Thymus (tissue), 11 donors: ENCODE data around the gene MXRA7. TPM values are rescaled to one million over a fixed set of nuclear protein-coding genes. Genes with fewer than 3 reads are reported as not detected.
"Not testable (repeated sequence)": the region's sequence is repeated elsewhere in the genome, so short reads cannot be mapped to it uniquely, and the experiment has no call there.

Experiments used
- DNase-seq, 9 donors: peaks; one replicate each; pipeline ENCODE4 v3.0.0-alpha.2; 2013; ENCODE audit warnings: low spot score in 9 of 9, low read depth in 6 of 9, missing footprints in 1 of 9
- H3K27ac ChIP-seq, 2 donors: one replicate each; pipeline ENCODE4 v1.5.1; 2013; ENCODE audit warnings: control low read depth in 1 of 2, low read depth in 1 of 2, low read length in 1 of 2, mild to moderate bottlenecking in 1 of 2, moderate library complexity in 1 of 2
- H3K27me3 ChIP-seq, 2 donors: one replicate each; pipeline ENCODE4 v1.5.1; 2013; ENCODE audit warnings: low read length in 1 of 2; ENCODE audit not compliant: control insufficient read depth in 2 of 2, insufficient read depth in 1 of 2
- H3K36me3 ChIP-seq, 2 donors: one replicate each; pipeline ENCODE4 v1.5.1; 2013; ENCODE audit warnings: low read length in 1 of 2, mild to moderate bottlenecking in 1 of 2, moderate library complexity in 1 of 2; ENCODE audit not compliant: control insufficient read depth in 2 of 2, insufficient read depth in 2 of 2
- H3K4me1 ChIP-seq, 2 donors: one replicate each; pipeline ENCODE4 v1.5.1; 2013; ENCODE audit warnings: low read length in 2 of 2; ENCODE audit not compliant: control insufficient read depth in 2 of 2, insufficient read depth in 2 of 2
- H3K4me3 ChIP-seq, 2 donors: one replicate each; pipeline ENCODE4 v1.5.1; 2013; ENCODE audit warnings: low read length in 2 of 2, control low read depth in 1 of 2, mild to moderate bottlenecking in 1 of 2
- H3K9me3 ChIP-seq, 2 donors: one replicate each; pipeline ENCODE4 v1.5.1; 2013; ENCODE audit warnings: low read length in 1 of 2, mild to moderate bottlenecking in 1 of 2; ENCODE audit not compliant: control insufficient read depth in 2 of 2, insufficient read depth in 1 of 2
- WGBS: extraction: QIAGEN DNeasy Blood & Tissue Kit; methylation state at CpG from one replicate; pipeline ENCODE4 v1.1.7; 2013; 5-methylcytosine and 5-hydroxymethylcytosine counted together
- polyA plus RNA-seq: library from polyadenylated mRNA; stranded (reverse); fragments of 200-250 nt; gene quantifications from one replicate; pipeline ENCODE4 v1.2.3, GENCODE V29; 2013
- total RNA-seq: library from RNA; stranded (reverse); fragments of 120-200 nt; gene quantifications from one replicate; pipeline ENCODE4 v1.2.4, GENCODE V29; 2013
- donor health status: healthy.

The MXRA7 gene
- total and polyA plus RNA-seq, 2 donors = 24.6 to 47.1 TPM

GRCh38 chr17:76704805-76705204 lies 6.0 kb downstream of the MXRA7 start:
- Histone ChIP-seq H3K36me3 (no peaks in the 10 kb centered on the region), H3K4me3 (no peak overlapping the region), H3K9me3 (no peaks in the 10 kb centered on the region), H3K4me1 (peaks cover 0 to 20% of the 10 kb centered on the region in 2 donors), H3K27ac (no peak overlapping the region), H3K27me3 (peaks cover 0 to 11% of the 10 kb centered on the region in 2 donors)
- no peak for DNase-seq
- 42% methylated on average over 4 of the region's 4 CpGs for WGBS

- WGBS = 97% methylated on average over 10 of the region's 10 CpGs
- peaks cover 0 to 16% of the 10 kb centered on the region in 2 donors for H3K4me1 ChIP-seq
- DNase-seq = no peak
- no peak overlapping the region for H3K27ac ChIP-seq
- no peaks in the 10 kb centered on the region for H3K27me3 ChIP-seq
- no peaks in the 10 kb centered on the region for H3K36me3 ChIP-seq
- no peak overlapping the region for H3K4me3 ChIP-seq
- H3K9me3 ChIP-seq = no peaks in the 10 kb centered on the region
These were observed 7.7 kb downstream of the MXRA7 start for GRCh38 chr17:76702941-76703637.

GRCh38 chr17:76702076-76702475 lies 8.7 kb downstream of the MXRA7 start:
- no peak for DNase-seq
- no peak overlapping the region for H3K27ac ChIP-seq
- H3K36me3 ChIP-seq = no peaks in the 10 kb centered on the region
- peaks cover 0 to 26% of the 10 kb centered on the region in 2 donors for H3K4me1 ChIP-seq
- H3K27me3 ChIP-seq = no peaks in the 10 kb centered on the region
- no peak overlapping the region for H3K4me3 ChIP-seq
- WGBS = 74% methylated on average over 2 of the region's 2 CpGs
- H3K9me3 ChIP-seq = no peaks in the 10 kb centered on the region

- H3K36me3 ChIP-seq = no peaks in the 10 kb centered on the region
- peak overlapping the region; percentile 10 to 55 for H3K27ac ChIP-seq
- no peak overlapping the region for H3K4me3 ChIP-seq
- no peaks in the 10 kb centered on the region for H3K27me3 ChIP-seq
- 92% methylated on average over 11 of the region's 11 CpGs for whole genome bisulfite sequencing
- H3K4me1 ChIP-seq = peaks cover 0 to 32% of the 10 kb centered on the region in 2 donors
- H3K9me3 ChIP-seq = no peaks in the 10 kb centered on the region
- no peak for DNase-seq
These were observed 9.2 kb downstream of the MXRA7 start for GRCh38 chr17:76701471-76701967.

GRCh38 chr17:76700617-76701470 lies 9.9 kb downstream of the MXRA7 start:
- peaks cover 0 to 33% of the 10 kb centered on the region in 2 donors for H3K4me1 ChIP-seq
- peak overlapping the region; percentile 66 to 70 for H3K27ac ChIP-seq
- DNase-seq = no peak
- no peak overlapping the region for H3K4me3 ChIP-seq
- no peaks in the 10 kb centered on the region for H3K9me3 ChIP-seq
- H3K36me3 ChIP-seq = no peaks in the 10 kb centered on the region
- no peaks in the 10 kb centered on the region for H3K27me3 ChIP-seq
- WGBS = 92% methylated on average over 33 of the region's 33 CpGs

GRCh38 chr17:76700270-76700616 lies 10.5 kb downstream of the MXRA7 start:
- no peaks in the 10 kb centered on the region for H3K9me3 ChIP-seq
- DNase-seq = no peak
- H3K36me3 ChIP-seq = no peaks in the 10 kb centered on the region
- 90% methylated on average over 8 of the region's 8 CpGs for WGBS
- peak overlapping the region; percentile 66 to 70 for H3K27ac ChIP-seq
- H3K4me3 ChIP-seq = no peak overlapping the region
- no peaks in the 10 kb centered on the region for H3K27me3 ChIP-seq
- peaks cover 0 to 38% of the 10 kb centered on the region in 2 donors for H3K4me1 ChIP-seq

GRCh38 chr17:76698466-76698977 lies 12.2 kb downstream of the MXRA7 start:
- not testable (repeated sequence) for H3K9me3 ChIP-seq, DNase-seq, H3K27ac ChIP-seq, H3K27me3 ChIP-seq, H3K4me3 ChIP-seq, H3K36me3 ChIP-seq
- 97% methylated on average over 7 of the region's 7 CpGs for WGBS
- peaks cover 0 to 34% of the 10 kb centered on the region in 2 donors for H3K4me1 ChIP-seq

- DNase-seq = no peak
These were observed 12.9 kb downstream of the MXRA7 start for GRCh38 chr17:76697702-76698465.

More at GRCh38 chr17:76697702-76698465, 12.9 kb downstream of the MXRA7 start:
- H3K4me1 ChIP-seq = peaks cover 0 to 34% of the 10 kb centered on the region in 2 donors
- 92% methylated on average over 17 of the region's 17 CpGs for WGBS
- H3K4me3 ChIP-seq = no peak overlapping the region
- H3K27ac ChIP-seq = peak overlapping the region in 1 of 2 donors; percentile 17
- H3K36me3 ChIP-seq = no peaks in the 10 kb centered on the region
- H3K27me3 ChIP-seq = no peaks in the 10 kb centered on the region
- no peaks in the 10 kb centered on the region for H3K9me3 ChIP-seq
